Left kidney (tissue), 2 donors: ENCODE results near the gene SNN. TPM values are rescaled to one million over a fixed set of nuclear protein-coding genes. Genes with fewer than 3 reads are reported as not detected.

Source experiments
- DNase-seq: peaks from one replicate; pipeline ENCODE4 v3.0.0-alpha.2; 2013
- polyA plus RNA-seq: library from polyadenylated mRNA; unstranded; fragments of 120-200 nt; gene quantifications from one replicate; pipeline ENCODE4 v1.2.1, GENCODE V29; 2013; ENCODE audit not compliant: insufficient read length

The SNN gene
- polyA plus RNA-seq, 1 donor = 33.3 TPM

GRCh38 chr16:11696266-11697012 lies 28.2 kb downstream of the SNN start:
- DNase-seq = no peak

- DNase-seq = no peak
Observed at GRCh38 chr16:11697319-11697718, 29.1 kb downstream of the SNN start.

- no peak for DNase-seq
Observed at GRCh38 chr16:11698271-11698689, 30.0 kb downstream of the SNN start.

- no peak for DNase-seq
Observed at GRCh38 chr16:11699234-11699894, 31.1 kb downstream of the SNN start.

- DNase-seq = no peak
Observed at GRCh38 chr16:11700264-11701029, 32.2 kb downstream of the SNN start.

GRCh38 chr16:11705311-11706025 lies 37.2 kb downstream of the SNN start:
- no peak for DNase-seq

GRCh38 chr16:11706180-11706742 lies 38.0 kb downstream of the SNN start:
- no peak for DNase-seq

- no peak for DNase-seq
Observed at GRCh38 chr16:11707679-11708197, 39.5 kb downstream of the SNN start.

- DNase-seq = no peak
Observed at GRCh38 chr16:11708421-11708820, 40.2 kb downstream of the SNN start.

- no peak for DNase-seq
Observed at GRCh38 chr16:11711662-11712061, 43.4 kb downstream of the SNN start.

- DNase-seq = no peak
Observed at GRCh38 chr16:11712122-11712521, 43.9 kb downstream of the SNN start.

GRCh38 chr16:11715246-11715947 lies 47.1 kb downstream of the SNN start:
- DNase-seq = no peak

- no peak for DNase-seq
Observed at GRCh38 chr16:11716336-11716735, 48.1 kb downstream of the SNN start.

- no peak for DNase-seq
Observed at GRCh38 chr16:11717811-11718210, 49.6 kb downstream of the SNN start.

GRCh38 chr16:11719171-11719570 lies 50.9 kb downstream of the SNN start:
- no peak for DNase-seq

GRCh38 chr16:11719762-11720161 lies 51.5 kb downstream of the SNN start:
- no peak for DNase-seq

- no peak for DNase-seq
Observed at GRCh38 chr16:11721781-11722467, 53.7 kb downstream of the SNN start.

- DNase-seq = no peak
Observed at GRCh38 chr16:11722468-11722808, 54.2 kb downstream of the SNN start.

GRCh38 chr16:11725457-11725856 lies 57.2 kb downstream of the SNN start:
- DNase-seq = no peak

GRCh38 chr16:11726008-11726407 lies 57.8 kb downstream of the SNN start:
- DNase-seq = no peak
